Activated naive CD4-positive, alpha-beta T cell treated with Interleukin-2 at 50 U/mL for 16 hours (primary cell): ENCODE measurements around the gene NUP210.

Experiments used
- DNase-seq: peaks from one replicate; pipeline ENCODE4 v3.0.0-alpha.2; 2020

NUP210 gene

DNA sequence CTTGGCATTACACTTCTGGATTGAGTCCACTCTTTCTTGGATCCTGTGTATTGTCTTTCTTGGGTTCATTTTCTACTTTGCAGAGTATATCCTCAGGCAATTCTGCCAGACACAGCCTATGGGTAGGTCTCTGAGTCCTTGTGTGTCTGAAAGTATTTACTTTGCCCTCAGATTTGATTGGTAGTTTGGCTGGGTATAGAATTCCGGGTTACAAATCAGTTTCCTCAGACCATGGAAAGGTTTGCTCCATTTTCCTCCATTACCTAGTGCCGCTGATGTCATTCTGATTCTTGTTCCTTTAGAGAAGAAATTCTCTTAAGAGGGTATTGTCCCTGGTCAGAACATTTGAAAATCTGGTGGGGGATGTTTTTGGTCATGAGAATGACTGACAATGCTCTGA, 133.2 kb downstream of the NUP210 start:
- DNase-seq = no peak

DNA sequence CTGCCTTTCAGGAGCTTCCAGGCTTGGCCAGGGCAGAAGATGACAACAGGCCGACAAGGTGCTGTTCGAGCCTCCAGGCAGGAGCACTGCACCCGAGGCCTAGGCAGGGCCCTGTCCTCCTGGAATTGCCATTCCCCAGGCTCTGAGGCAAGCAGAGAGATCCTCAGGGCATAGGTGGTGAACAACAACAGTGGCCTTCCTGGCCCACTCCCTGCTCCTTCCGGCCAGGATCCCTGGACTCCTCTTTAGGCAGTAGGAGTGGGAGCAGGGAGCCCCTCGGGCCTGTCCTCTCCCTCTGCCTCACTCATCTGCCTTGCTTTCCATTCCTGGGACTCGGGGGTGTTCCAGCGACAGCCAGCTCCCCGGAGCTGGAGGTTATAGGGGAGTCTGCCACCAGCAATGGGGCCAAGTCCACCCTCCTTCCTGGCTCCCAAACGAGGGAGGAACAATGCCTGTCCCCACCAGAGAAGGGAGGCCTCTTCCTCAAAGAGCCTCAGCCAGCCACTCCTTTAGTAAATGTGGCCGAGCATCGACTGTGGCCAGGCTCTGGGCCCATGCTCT, 135.0 kb downstream of the NUP210 start:
- no peak for DNase-seq

DNA sequence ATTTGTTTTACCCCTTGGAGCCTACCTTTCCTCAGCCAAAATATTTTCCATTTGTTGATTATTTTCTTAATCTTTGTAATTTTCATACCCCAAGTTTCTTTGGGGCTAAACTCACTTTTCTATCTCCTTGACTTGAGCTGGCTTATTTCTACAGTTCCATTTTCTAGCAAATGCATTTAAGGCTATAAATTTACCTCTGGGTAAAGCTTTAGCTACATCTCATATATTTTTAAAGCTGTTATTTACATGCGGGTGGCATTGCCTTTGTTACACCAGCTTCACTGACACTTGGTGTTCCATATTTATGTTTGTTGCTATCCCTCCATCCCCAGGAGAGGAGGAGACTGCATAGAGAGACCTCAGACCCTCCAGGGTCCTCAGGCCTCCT, 136.3 kb downstream of the NUP210 start:
- no peak for DNase-seq

DNA sequence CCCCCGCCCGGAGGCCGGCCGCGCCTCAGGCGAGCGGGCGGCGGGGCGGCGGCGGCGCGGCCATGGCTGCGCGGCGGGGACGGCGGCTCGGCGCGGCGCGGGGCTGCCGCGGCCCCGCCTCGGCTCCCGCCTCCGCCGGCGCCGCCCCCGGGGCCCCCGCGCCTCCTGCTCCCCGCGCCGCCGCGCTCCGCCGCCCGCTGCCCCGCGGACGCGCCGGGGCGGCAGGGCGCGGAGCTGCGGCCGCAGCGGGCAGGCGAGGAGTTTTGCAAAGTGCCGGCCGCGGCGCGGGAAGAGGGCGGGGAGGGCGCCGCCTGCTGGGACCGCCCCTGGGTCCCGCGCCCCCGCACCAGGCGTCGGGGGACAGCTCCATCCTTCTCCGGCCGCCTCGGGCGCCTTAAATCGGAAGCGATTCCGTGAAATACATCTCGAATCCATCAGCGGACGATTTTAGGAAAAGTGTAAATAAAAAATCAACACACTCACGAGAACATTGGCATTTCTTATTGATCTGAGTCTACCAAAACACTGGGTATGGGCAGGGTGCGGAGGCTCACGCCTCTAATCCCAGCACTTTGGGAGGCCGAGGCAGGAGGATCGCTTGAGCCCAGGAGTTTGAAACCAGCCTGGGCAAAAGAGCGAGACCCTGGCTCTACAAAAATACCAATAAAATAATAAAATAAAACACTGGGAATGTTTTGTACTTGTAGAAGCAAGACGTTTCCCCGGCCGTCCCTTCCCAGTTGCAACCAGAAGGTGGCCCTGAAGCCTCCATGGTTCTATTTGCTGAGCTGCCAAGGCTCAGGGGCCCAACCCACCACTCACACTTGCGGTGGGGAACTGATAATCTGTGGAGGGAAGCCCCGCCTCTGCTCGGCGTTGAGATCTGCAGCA, 136.9 kb downstream of the NUP210 start:
- DNase-seq = peak; percentile 12

DNA sequence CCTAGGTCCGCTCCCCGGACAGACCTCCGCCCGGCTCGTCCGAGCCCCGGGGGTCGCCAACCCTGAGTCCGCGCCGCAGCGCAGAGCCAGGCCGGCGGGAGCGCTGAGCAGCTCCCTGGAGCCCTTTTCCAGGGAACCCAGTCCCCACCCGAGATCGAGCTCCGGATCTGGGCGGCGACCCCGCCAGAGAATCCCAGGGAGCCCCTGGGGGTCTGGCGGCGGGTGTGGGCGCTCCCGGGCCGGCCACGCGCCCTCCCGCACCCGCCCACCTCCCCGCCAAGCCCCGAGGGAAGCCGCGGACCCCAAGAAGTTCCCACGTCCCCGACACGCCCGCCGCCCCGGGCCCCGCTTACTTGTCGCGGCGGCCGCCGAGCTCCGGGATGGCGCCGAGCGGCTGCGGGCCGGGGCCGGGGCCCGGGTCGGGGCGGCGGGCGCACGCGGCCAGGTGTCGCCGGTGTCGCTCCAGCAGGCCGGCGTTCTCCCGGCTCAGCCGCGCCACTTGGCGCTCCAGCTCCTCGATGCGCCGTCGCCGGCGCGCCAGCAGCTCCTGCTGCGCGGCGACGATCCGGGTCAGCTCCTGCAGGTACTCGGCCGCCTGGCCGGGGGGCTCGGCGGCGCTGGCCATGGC, 137.7 kb downstream of the NUP210 start:
- no peak for DNase-seq

DNA sequence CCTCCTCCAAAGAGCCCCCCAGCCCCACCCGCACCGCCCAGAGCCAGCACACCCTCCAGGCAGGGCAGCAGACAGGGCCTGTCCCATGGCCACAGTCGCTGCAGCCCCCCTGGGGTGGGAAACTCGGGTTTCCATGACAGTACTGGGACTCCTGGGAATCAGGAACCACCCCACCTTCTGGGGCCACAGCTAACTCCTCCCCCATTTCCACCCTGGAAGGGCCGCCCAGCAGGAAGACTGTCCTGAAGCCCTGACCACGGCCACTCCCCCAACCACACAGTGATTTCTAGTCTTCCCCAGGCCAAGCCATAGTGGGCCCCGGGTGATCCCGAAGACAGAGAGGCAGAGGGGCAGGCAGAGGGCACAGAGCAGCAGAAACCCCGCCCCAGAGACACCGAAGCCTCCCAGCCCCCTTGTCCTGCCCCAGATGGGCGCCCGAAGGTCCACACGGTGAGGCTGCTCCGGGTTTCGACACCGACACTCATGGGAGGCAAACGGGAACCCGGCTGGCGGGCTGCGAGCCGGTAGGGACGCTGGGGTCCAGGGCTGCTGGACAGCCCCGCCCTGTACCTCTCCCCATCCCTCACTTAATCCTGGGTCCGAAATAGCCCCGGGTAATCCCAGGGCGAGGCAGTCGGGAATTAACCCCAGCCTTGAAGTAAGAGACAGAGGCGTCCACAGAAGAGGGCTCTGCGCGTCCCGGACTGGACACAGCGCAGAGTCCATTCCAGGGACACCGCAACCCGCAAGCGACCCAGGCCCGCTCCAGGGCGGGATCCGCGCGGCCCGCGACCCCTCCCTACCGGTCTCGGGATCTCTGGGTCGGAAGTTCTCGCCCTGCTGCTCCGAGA, 138.4 kb downstream of the NUP210 start:
- no peak for DNase-seq

DNA sequence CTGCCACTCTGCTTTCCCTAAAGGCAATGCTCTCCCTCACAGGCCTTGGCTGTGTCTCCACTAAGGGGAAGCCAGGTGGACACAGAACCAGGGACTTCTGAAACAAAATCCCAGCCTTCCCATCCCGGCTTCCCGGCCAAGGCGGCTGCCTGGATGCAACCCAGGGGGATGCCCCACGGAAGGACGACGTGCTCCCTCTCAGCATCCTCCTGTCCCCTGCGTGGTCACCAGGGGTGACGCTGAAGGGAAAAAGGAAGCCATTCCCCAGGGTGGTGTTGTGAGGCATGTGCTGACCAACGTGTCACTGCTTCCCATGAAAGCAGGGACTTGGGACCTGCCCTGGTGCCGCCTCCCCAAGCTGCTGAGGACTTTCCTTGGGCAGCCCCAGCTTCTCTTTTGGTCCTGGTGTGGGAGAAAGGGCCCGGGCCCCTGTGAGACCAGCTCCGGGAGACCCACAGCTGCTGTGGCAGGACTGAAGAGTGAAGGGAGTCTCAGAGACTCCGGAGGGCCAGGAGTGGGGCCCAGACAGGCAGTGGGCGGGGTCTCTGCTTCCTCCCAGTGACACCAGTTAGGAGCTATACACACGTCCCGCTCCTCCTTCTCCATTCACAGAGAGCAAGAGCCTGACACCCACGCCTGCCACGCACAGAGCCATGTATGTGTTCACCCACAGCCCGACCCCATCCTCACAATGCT, 139.2 kb downstream of the NUP210 start:
- no peak for DNase-seq

DNA sequence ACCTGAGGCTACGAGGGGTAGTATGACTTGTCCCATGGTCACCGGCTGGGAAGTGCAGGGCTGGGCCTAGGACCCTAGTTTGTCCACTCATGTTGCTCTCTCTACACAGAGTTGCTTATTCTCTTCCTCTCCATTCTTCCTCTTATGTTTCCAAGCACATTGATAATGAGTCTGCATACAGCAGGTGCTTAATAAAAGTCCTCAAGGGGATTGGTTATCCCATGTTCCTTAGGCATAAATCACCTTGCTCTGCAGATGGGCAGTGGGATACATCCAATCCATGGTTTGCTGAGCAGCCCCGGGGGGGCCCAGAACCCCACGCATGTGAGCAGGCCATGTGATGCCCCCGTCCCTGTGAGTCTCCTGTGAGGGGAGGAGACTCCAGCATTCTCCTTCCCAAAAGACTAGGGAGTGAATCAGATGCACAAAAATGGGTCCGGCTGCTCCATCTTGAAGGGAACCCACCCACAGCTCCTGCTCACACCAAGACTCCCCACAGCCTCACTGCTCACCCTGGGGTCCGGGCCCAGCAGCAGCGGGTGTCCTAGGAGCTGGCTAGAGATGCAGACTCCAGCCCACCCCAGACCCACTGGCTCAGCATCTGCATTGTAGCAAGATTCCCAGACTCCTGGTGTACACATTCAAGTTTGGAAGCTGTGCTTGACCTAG, 139.9 kb downstream of the NUP210 start:
- DNase-seq = no peak

DNA sequence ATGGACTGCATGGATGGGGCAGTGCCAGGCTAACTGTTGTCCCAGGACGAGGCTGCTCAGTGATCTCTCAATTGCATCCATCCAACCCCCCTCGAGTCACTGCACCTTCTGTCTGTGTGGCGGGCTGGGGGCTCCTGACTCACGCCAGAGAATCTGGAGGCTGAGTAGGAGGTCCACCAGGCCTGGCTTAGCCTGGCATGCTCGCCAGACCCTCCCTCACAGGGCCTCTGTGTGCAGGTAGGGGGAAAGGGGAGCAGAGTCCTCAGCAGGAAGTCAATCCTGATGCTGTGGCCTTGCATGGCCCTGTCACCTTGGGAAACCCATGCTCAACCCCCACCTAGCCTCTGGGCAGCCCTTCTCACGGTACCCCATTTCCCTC, 140.6 kb downstream of the NUP210 start:
- no peak for DNase-seq

DNA sequence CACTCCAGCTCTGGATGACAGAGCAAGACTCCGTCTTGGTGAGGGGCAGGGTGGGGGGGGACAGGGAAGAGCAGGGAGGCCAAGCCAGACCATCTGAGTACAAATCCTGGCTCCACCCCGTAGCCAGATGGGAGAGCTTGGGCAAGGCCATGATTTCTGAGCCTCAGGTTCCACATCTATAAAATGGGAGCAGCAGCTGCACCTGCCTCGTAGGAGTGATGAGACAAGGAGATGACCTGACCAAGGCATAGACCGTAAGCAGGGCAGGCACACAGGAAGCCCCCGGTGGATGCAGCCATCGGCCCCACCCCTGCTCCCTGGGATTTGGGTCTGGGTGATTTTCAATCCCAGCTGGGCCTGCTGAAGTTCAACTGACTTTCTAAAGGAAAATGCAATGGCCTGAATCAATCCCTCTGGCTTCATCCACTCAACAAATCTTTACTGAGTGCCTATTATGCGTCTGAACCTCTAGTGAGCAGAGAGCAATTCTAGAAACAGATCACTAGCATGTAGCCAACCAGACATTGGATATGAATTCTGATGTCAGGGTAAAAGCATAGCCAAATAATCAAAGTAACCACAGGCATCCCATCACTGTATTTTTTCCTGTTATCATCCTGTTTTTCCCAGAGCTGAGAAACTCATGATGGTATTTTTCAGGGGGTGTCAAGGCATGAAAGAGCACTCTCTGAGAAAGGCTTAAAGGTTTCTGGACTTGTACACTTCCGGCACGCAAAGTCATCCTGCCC, 141.2 kb downstream of the NUP210 start:
- no peak for DNase-seq

DNA sequence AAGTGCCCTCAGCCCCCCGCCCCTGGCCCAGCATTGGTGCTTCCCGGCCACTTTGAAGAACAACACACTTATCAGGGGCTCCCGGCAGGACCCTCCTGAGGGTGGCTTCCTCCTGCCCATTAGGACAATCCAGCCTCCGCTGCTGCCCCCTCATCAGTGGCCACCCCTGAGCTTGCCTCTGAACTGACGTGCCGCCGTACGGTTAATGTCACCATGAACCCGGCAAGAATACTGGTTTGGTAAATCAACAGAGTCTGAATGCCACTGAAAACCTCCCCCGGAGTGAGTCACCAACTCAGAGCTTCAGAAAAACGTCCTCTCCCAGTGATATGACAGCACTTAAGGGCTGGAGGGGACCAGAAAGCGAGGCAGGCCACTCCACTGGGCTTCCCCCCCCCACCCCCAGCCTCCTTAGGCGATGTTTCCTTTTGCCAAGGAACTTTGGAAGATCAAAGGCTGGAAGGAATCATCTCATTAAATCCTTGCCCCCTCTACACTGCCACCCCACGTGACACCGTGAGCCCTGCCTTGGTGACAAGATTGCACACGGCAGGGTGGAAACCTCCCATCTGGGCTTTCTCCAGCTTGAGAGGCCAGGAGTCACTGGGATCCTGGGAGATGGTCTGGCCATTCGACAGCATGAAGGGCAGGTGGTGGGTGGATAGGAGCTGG, 142.1 kb downstream of the NUP210 start:
- peak; percentile 13 for DNase-seq

DNA sequence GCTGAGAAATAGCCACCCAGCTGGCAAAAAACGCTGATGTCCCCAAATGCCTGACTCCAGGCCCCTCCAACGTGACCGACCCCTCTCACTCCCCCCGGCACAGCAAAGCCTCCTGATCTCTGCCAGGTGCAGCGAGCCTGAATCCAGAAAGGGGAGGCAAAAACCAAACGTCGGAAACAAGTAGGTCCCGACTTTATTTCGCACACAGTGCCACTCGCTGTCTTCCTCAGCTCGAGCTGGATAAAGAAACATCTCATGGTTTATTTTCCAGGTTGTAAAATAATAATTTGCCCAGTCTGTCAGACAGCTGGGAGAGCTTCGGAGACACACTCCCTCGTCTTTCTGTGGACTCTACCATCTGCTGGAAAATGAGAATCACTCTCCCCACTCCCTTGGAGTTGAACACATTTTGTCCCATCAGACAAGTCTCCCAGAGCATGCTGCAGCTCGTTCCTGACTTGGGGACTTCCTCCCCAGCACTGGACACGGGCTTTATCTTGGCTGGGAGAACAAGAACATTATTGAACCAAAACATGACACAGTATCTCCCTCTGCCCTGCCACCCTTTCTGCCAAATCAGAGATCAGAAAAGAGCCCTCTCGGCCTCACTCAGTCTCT, 142.8 kb downstream of the NUP210 start:
- DNase-seq = no peak

DNA sequence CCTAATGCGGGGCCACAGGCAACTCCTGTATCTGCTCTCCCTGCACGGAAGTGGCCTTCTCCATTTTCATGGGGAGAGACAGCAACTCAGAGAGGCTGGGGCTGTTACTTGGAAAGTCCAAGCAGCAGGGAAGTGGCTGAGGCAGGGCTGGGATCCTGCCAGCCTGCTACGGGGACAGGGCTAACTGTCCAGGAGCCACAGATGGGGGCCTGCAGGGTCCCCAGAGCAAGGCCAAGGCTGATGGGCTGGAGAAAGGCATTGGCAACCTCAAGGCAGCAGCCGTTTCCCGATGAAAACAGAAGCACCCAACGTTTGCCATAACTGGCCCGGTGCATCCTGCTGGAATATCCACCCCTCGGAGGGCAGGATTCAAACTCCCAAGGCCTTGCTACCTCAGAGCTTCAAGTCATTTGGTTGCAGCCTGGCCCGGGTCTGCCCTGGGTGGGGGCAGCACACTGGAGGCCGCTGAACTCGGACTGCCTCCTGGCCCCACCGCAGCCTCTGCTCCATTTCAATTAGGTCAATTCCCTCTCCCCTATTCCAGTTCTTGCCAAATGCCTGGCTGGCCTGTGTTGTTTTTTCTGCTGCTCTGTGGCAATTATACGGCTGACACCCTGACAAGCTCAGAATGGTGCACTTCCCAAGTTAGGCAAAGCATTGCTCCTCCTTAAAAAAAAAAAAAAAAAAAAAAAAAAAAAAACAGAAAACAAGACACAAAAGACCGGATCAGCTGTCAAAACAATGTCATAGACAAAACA, 143.5 kb downstream of the NUP210 start:
- no peak for DNase-seq

DNA sequence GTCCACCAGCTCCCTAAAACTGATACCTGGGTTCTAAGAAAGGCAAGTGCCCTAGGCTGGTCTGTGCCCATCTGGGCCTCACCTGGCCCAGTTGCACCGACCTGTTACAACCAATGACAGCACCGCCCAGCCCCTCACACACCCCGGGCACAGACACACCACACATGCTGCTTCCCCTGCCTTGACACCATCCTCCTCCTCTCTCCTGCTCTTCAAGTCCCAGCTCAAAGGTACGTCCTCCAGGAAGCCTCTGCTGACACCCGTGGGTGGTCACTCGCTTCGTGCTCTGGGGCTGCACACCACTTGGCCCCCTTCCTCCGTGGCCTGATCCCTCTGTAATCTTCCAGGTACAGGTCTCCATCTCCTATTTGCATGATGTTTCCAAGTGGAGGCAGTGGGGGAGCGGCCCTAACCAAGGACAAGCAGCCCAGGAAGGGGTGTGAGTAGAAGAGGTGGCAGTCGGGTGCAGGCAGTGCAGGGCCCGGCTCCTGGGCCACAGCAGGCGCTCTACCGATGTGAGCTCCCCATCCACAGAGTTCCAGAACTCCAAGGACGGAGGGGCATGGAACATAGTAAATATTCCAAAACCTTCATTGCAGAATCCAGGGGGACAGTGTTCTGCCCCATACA, 144.6 kb downstream of the NUP210 start:
- DNase-seq = no peak

DNA sequence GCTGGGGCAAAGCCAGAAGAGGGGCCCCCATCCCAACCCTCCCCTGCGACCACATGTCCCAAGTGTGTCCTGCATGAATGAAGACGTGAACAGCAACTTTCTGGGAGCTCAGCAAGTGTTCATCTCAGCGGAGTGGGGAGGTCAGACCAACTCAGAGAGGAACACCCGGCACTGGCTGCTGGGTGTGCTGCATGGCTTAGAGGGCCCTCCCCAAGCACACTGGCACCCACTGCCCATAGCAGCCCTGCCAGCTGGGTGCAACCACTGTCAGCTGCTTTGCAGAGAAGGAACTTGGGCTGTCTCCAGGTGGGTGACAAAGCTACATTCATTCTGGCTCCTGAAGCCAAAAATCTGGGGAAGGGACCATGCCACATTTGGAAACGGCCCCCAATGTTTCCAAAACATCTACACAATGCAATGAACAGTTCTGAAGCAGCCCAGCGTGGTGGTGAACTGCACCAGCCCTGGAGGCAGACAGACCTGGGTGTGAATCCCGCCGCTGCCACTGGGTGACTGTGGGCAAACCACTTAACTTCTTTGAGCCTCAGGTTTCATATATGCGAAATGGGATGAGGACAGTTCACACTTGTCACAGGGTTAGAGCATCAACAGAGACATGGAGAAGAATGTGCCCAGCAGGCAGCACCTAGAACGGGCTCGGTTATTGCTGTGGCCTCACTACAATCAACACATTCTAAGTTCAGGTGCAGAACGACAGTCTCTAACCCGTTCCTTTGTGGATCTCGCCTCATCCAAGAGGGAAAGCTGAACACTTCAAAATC, 145.4 kb downstream of the NUP210 start:
- no peak for DNase-seq

DNA sequence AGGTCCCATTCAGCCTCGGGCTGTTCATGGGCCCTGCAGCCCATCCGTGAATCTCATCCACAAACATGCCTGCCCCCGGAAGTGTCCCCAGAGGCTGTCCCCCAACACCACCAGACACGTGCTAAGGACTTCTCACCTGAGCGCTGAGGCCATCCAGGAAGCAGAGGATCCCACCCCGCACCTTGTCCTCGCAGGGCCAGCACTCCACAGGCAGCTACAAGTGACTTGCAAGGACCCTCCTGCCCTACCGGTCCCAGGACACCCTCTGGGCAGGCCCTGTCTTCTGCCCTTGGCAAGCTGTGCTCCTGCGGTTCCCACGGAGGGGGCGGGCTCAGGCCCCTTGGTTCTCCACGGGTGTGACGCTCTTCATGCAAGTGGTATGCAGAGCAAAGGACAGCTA, 146.0 kb downstream of the NUP210 start:
- no peak for DNase-seq

DNA sequence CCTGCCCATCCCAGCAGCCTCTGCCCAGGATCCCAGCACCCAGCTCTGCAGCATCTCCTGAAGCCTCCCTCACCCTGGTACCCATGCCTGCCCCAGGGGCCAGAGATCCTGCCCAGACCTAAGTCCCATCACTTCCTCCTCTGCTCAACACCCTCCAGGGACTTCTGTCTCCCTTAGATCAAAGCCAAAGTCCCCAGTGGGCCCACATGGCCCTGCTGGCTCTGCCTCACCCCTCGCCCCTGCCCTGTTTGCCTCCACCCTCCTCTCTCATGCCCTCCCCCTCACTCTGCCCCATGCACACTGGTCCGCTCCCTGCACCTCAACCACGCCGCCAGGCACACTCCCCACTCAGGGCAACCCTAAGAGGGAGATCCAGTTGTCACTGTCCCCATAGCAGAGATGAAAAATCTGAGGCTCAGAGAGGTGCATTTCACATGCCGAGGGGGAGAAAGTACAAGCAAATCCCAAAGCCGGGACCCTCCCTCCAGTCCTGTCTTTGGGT, 146.5 kb downstream of the NUP210 start:
- DNase-seq = no peak
